ENCODE data around the gene OMD.
A peak's percentile ranks its signal among the peaks of the same experiment; 100 is the strongest.
"Not testable (repeated sequence)": the region's sequence is repeated elsewhere in the genome, so short reads cannot be mapped to it uniquely, and the experiment has no call there.

The OMD gene

DNA sequence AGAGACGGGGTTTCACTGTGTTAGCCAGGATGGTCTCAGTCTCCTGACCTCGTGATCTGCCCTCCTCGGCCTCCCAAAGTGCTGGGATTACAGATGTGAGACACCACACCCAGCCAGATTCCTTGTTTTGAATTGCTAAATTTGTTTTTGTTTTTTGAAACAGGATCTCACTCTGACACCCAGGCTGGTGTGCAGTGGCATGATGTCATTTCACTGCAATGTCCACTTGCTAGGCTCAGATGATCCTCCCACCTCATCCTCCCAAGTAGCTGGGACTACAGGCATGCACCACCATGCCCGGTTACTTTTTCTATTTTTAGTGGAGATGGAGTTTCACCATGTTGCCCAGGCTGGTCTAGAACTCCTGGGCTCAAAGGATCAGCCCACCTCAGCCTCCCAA, 13.1 kb downstream of the OMD start:
- DNase-seq, result not testable (repeated sequence)

GRCh38 chr9:92408747-92409478, 15.4 kb downstream of the OMD start:
- no peak for DNase-seq

DNA sequence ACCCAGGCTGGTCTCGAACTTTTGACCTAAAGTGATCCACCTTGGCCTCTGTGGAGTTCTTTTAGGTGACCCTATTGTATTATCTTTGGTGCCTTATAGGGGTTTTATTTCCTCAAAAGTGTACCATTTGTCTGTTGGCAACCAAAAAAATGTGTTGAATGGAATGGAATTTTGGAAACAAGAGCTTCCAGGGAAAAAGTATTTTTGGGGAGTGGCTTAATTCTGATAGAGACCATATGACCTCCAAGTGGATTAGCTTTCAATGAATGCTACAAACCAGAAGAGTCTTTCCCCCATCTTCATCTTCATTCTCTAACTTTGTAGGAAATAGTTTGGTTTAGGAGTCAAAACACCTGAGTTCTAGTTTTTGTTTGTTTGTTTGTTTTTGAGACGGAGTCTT, 16.5 kb downstream of the OMD start:
- DNase-seq, result no peak

- no peak for DNase-seq
These were observed 17.8 kb downstream of the OMD start for GRCh38 chr9:92406477-92406876.

- no peak for DNase-seq
These were observed 18.5 kb downstream of the OMD start for GRCh38 chr9:92405818-92406217.

DNA sequence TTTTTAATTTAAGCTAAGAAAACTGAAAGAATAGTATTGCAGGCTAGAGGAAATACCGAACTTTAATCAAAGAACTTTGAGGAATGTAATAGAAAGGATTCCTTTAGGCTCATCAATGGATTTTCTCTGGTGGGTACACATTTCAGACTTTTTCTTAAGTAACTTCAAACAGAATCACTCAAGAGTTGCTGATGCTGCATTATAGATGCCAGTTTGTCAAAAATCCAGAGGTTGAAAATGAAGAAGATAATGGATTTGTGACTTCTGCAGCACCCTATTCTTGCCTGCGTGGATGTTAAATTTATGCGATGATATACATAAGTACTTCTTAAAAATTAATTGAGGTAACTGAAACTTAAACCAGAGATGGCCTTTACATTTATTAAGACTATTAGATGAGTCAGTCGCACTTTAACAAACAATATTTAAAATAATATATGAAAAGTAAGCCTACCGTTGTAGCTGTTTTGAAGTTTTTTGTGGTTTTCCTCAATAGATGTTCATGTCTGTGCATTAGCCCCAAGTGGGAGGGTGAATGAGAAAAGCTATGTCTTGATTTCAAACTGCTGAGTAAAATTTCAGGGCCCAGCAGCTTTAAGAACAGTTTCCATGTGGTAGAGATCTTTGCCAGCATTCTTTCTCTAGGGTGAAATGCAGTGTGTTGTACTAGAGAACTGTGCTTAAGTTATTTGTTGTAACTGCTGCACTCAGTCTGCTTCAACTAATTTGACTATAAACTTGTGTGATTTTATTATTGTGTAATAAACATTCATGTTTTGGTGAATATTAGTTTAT, 20.0 kb downstream of the OMD start, which contains the start of gene OGN:
TSS of gene OGN (minus strand) at position 537 of the 795 bp plus-strand sequence. CDS start 1,171 bp downstream, outside the sequence.
- no peak for DNase-seq

- DNase-seq, result no peak
These were observed 21.2 kb downstream of the OMD start for GRCh38 chr9:92402826-92403745.

GRCh38 chr9:92402360-92402759, 21.9 kb downstream of the OMD start:
- DNase-seq, result no peak

- no peak for DNase-seq
These were observed 26.4 kb downstream of the OMD start for GRCh38 chr9:92397853-92398252.

- DNase-seq, result no peak
These were observed 28.7 kb downstream of the OMD start for GRCh38 chr9:92395617-92396016.

- no peak for DNase-seq
These were observed 30.6 kb downstream of the OMD start for GRCh38 chr9:92393686-92394085.

- no peak for DNase-seq
These were observed 31.6 kb downstream of the OMD start for GRCh38 chr9:92392690-92393089.

- DNase-seq, result no peak
These were observed 38.3 kb downstream of the OMD start for GRCh38 chr9:92385953-92386352.

GRCh38 chr9:92385477-92385876, 38.8 kb downstream of the OMD start:
- DNase-seq, result no peak

- no peak for DNase-seq
These were observed 39.3 kb downstream of the OMD start for GRCh38 chr9:92385001-92385400.

DNA sequence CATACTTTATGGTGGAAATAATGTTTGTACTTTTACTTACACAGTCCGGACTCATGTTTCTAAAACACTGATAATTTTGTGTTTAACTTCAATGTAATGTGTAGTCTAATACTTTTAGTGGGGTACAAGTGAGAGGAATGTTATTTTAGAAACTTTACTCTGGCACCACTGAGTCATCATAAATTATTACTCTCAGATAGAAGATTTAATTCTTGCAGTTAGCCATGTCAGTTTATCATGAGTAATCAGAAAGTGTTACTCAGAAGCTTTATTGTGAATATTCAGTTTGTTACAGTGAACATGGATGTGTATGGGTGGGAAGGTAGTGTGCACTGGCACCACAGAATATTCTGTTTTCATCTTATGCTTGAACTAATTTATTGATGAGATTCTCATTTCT, 39.9 kb downstream of the OMD start:
- DNase-seq, result no peak

- no peak for DNase-seq
These were observed 42.5 kb downstream of the OMD start for GRCh38 chr9:92381775-92382174.

- no peak for DNase-seq
These were observed 43.7 kb downstream of the OMD start for GRCh38 chr9:92380603-92381002.

DNA sequence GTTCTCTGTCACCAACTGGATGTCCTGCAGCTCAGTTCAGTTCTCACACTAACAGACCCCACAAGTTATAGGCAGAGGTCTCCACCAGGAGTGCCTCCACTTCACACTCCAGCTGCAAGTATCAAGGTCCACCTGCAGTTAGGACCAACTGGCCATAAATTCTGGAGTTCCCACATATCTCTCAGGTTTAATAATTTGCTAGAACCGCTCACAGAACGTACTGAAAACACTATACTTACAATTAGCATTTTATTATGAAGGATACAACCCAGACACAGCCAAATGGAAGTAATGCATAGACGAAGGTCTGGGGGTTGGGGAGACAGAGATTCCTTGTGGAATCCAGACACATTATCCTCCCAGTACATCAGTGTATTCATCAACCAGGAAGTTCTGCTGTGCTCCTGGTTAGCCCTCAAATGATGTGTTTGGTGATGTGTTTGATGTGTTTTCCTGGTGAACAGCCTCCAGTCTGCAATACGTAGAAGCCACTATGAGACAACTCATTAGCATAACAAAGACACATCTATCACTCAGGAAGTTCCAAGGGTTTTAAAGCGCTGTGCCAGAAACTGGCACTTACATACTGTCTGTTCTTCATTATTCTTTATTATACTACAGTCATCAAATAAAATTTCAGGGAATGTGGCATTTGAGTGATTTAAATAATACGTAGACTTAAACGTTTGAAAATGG, 45.3 kb downstream of the OMD start:
- peak; percentile 41 for DNase-seq

GRCh38 chr9:92377876-92378275, 46.4 kb downstream of the OMD start:
- peak; percentile 28 for DNase-seq

- DNase-seq, result no peak
These were observed 51.1 kb downstream of the OMD start for GRCh38 chr9:92373167-92373566.

DNA sequence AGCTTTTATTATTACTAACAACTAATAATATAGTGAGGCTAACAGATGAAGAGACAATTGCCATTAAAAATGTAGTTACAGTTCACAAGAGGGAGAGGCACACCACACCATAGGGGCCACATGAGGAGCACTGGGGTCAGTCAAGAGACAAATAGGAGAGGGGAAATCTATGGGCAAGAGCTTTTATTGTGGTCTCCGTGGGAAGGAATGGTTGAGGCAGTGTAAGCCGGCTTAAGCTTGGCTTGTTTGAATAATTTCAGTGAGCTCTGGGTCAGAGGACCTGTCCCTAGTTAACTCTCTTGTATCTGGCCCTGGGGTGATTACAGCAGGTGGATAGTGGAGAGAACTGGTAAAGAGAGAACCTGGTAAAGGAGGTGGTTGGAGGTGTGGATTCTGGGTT, 55.2 kb downstream of the OMD start:
- DNase-seq, result no peak

Measured in SHP77 treated with DMSO at 0.1 percent for 48 hours (cell line).